Measurements from ENCODE around the gene ZSWIM4.

DNA sequence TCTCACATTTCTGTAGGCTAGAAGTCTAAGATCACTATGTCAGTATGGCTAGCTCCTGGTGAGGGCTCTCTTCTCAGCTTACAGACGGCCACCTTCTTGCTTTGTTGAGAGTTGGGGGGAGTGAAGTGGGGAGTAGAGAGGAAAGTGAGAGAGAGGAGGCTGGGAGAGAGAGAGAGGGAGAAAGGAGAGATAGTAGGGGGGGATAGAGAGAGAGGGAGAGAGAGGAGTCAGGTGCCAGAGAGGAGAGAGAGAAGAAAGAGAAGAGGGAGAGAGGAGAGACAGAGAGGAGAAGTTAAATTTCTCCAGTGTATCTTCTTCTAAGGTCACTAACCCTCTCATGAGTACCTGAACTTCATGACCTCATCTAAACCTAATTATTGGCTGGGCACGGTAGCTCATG, 28.7 kb downstream of the ZSWIM4 start:
- TF ChIP-seq CTCF (IDR thresholded peaks at IDR 0.05) (no peak), POLR2A (IDR thresholded peaks at IDR 0.05) (no peak)

All from ovary (tissue), 3 donors.